HCT116 (cell line): ENCODE results near the gene S100A2. TPM values are rescaled to one million over a fixed set of nuclear protein-coding genes. Genes with fewer than 3 reads are reported as not detected.
A peak's percentile ranks its signal among the peaks of the same experiment; 100 is the strongest.

Experiments
- ATAC-seq: fragments of 200-7000 bp; cut with Tn5 transposase; 2 replicates; pipeline ENCODE4 v1.9.1; 2020; ENCODE audit warnings: mild to moderate bottlenecking, moderate library complexity
- BruUV-seq: library from RNA; stranded (reverse); fragments of 400-500 nt; replicated peaks from 2 replicates; lab custom pipeline; 2021; lab: Mats Ljungman, UMichigan
- CTCF ChIA-PET: fragments of 300-600 bp; sonication (Branson Sonifier 250); formaldehyde crosslinking; loops from one replicate; lab custom pipeline; 2021; ENCODE audit warnings: antibody characterized with exemption; lab: Charles Lee
- POLR2A ChIA-PET: fragments of 300-600, 350-600 bp; sonication (Branson Sonifier 250); formaldehyde crosslinking; loops from one replicate; lab custom pipeline; 2021; ENCODE audit warnings: antibody characterized with exemption; lab: Charles Lee
- RAD21 ChIA-PET, 2 experiments: fragments of 300-600 bp; sonication (Branson Sonifier 250); formaldehyde crosslinking; loops; one replicate each; lab custom pipeline; 2023; ENCODE audit warnings: low total read pairs in 2 of 2; ENCODE audit not compliant: uncharacterized antibody in 2 of 2, unreplicated experiment in 2 of 2, low non-redundant PET in 1 of 2; lab: Charles Lee
- DNase-seq: peaks from one replicate; pipeline ENCODE4 v3.0.0-alpha.2; 2010; ENCODE audit warnings: low read depth, low spot score
- H2AFZ ChIP-seq: fragments of 200-600 bp; shearing (Covaris generic), sonication (generic); 2 replicates; pipeline ENCODE4 v1.6.1; 2017; ENCODE audit warnings: low read depth, mixed run types, mixed read lengths, antibody characterized with exemption, low read length; ENCODE audit not compliant: poor library complexity, severe bottlenecking
- H3K27ac ChIP-seq: 2 replicates; pipeline ENCODE4 v1.5.1; 2012; ENCODE audit warnings: low read depth, low read length
- H3K27me3 ChIP-seq: fragments of 200-600 bp; sonication (generic); 2 replicates; pipeline ENCODE4 v1.6.1; 2016; ENCODE audit warnings: mixed run types, low read length, mixed read lengths; ENCODE audit not compliant: insufficient read depth
- H3K36me3 ChIP-seq, 2 experiments: fragments of 200-500 bp in 1 of 2; fragments of 200-600 bp in 1 of 2; sonication (Bioruptor generic) in 1 of 2; sonication (generic) in 1 of 2; 2 replicates each; pipeline versions ENCODE4 v1.5.1 to v1.6.1; 2014 to 2016; ENCODE audit warnings: low read length in 2 of 2, inconsistent platforms in 1 of 2, mixed read lengths in 1 of 2, mixed run types in 1 of 2; ENCODE audit not compliant: insufficient read depth in 2 of 2, control insufficient read depth in 1 of 2
- H3K4me1 ChIP-seq, 2 experiments: fragments of 200-600 bp in 1 of 2; sonication (generic) in 1 of 2; 2 replicates each; pipeline versions ENCODE4 v1.5.1 to v1.6.1; 2012 to 2017; ENCODE audit warnings: low read length in 2 of 2, inconsistent platforms in 1 of 2, mild to moderate bottlenecking in 1 of 2, mixed read lengths in 1 of 2, mixed run types in 1 of 2, moderate library complexity in 1 of 2; ENCODE audit not compliant: insufficient read depth in 2 of 2, control insufficient read depth in 1 of 2
- H3K4me2 ChIP-seq: fragments of 200-600 bp; sonication (generic); 2 replicates; pipeline ENCODE4 v1.6.1; 2017; ENCODE audit warnings: mixed run types, low read length, mixed read lengths
- H3K4me3 ChIP-seq, 2 experiments: fragments of 200-600 bp in 1 of 2; sonication (generic) in 1 of 2; replicated peaks in 1 of 2; 2 replicates each; pipeline ENCODE4 v1.5.1; 2011 to 2016; ENCODE audit warnings: low read length in 2 of 2, control low read depth in 1 of 2, low read depth in 1 of 2, mild to moderate bottlenecking in 1 of 2, mixed read lengths in 1 of 2, mixed run types in 1 of 2
- H3K79me2 ChIP-seq: fragments of 200-600 bp; sonication (generic); 2 replicates; pipeline ENCODE4 v1.6.1; 2017; ENCODE audit warnings: mild to moderate bottlenecking, mixed run types, low read length, moderate library complexity, mixed read lengths; ENCODE audit not compliant: insufficient read depth
- H3K9ac ChIP-seq: fragments of 200-600 bp; sonication (generic); 2 replicates; pipeline ENCODE4 v1.6.1; 2016; ENCODE audit warnings: low read length, mixed read lengths
- H3K9me2 ChIP-seq: fragments of 200-600 bp; sonication (generic), shearing (Covaris generic); 2 replicates; pipeline ENCODE4 v1.6.1; 2017; ENCODE audit warnings: mixed run types, mild to moderate bottlenecking, moderate library complexity; ENCODE audit not compliant: insufficient read depth
- H3K9me3 ChIP-seq, 2 experiments: fragments of 200-500 bp in 1 of 2; fragments of 200-600 bp in 1 of 2; sonication (Bioruptor generic) in 1 of 2; sonication (generic) in 1 of 2; 2 replicates each; pipeline ENCODE4 v1.6.1; 2014 to 2017; ENCODE audit warnings: low read length in 2 of 2, mixed read lengths in 2 of 2, inconsistent platforms in 1 of 2, low read depth in 1 of 2, mild to moderate bottlenecking in 1 of 2, mixed run types in 1 of 2, moderate library complexity in 1 of 2; ENCODE audit not compliant: control insufficient read depth in 1 of 2, insufficient read depth in 1 of 2
- H4K20me1 ChIP-seq: fragments of 200-600 bp; sonication (generic), shearing (Covaris generic); 2 replicates; pipeline ENCODE4 v1.6.1; 2017; ENCODE audit warnings: mixed run types, mild to moderate bottlenecking, moderate library complexity; ENCODE audit not compliant: insufficient read depth
- CBX3 ChIP-seq: IDR thresholded peaks from 2 replicates; pipeline ENCODE4 v1.6.1; 2012; ENCODE audit warnings: low read depth
- CTCF ChIP-seq, 3 experiments: fragments of 200-600 bp in 1 of 3; sonication (generic) in 1 of 3; IDR thresholded peaks in 2 of 3; conservative IDR thresholded peaks in 1 of 3; 2 replicates each; pipeline ENCODE4 v1.5.1; 2012 to 2017; ENCODE audit warnings: low read depth in 2 of 3, low read length in 2 of 3, antibody characterized with exemption in 1 of 3, borderline replicate concordance in 1 of 3, control low read depth in 1 of 3, mild to moderate bottlenecking in 1 of 3, mixed read lengths in 1 of 3, mixed run types in 1 of 3, moderate library complexity in 1 of 3; ENCODE audit not compliant: insufficient read depth in 1 of 3
- ELF1 ChIP-seq: IDR thresholded peaks from 2 replicates; pipeline ENCODE4 v1.6.1; 2012; ENCODE audit warnings: low read depth, borderline replicate concordance
- EZH2phosphoT487 ChIP-seq: fragments of 200-600 bp; IDR thresholded peaks from 2 replicates; pipeline ENCODE4 v1.6.1; 2018; ENCODE audit warnings: antibody characterized with exemption, borderline replicate concordance
- JUND ChIP-seq: IDR thresholded peaks from 2 replicates; pipeline ENCODE4 v1.6.1; 2012
- POLR2AphosphoS5 ChIP-seq: IDR thresholded peaks from 2 replicates; pipeline ENCODE4 v1.6.1; 2011; ENCODE audit warnings: mild to moderate bottlenecking, low read depth, low read length, moderate library complexity
- RAD21 ChIP-seq: IDR thresholded peaks from 2 replicates; pipeline ENCODE4 v1.6.1; 2012; ENCODE audit warnings: low read depth, mild to moderate bottlenecking
- REST ChIP-seq: IDR thresholded peaks from 2 replicates; pipeline ENCODE4 v1.6.1; 2012; ENCODE audit warnings: low read depth
- SP1 ChIP-seq: IDR thresholded peaks from 2 replicates; pipeline ENCODE4 v1.6.1; 2012; ENCODE audit warnings: low read depth
- YY1 ChIP-seq: IDR thresholded peaks from 2 replicates; pipeline ENCODE4 v1.6.1; 2011; ENCODE audit warnings: low read length, low read depth, moderate library complexity, mild to moderate bottlenecking; ENCODE audit not compliant: insufficient replicate concordance; ENCODE audit errors: extremely low read depth
- ZNF274 ChIP-seq: fragments of 200-500 bp; sonication (Bioruptor generic); IDR thresholded peaks from 2 replicates; pipeline ENCODE4 v1.6.1; 2014; ENCODE audit warnings: mild to moderate bottlenecking, low read depth, low read length, inconsistent platforms
- intact Hi-C: fragments of 100-400 bp; cut with micrococcal nuclease; formaldehyde crosslinking; loops from 2 replicates; pipeline ENCODE4 v1.10.0; 2022
- total RNA-seq: library from RNA; stranded (reverse); gene quantifications from one replicate; pipeline ENCODE4 v1.2.1, GENCODE V29; 2021; ENCODE audit not compliant: unreplicated experiment

Gene S100A2
- total RNA-seq, 1 experiment from 2014 or later, result 24.8 TPM

- no peak for TF ChIP-seq REST
Observed at GRCh38 chr1:153535242-153536011, 30.2 kb downstream of the S100A2 start, which contains the start of gene S100A6 (continued).

GRCh38 chr1:153534925-153535241, 30.8 kb downstream of the S100A2 start:
- Histone ChIP-seq H3K27ac (peak overlapping the region; percentile 94), H3K36me3 (peaks cover 0 to 5% of the 10 kb centered on the region in 2 experiments; a peak in 1 of 4 replicates), H2AFZ (no peak overlapping the region), H3K9ac (peak overlapping the region; percentile 88), H3K27me3 (no peaks in the 10 kb centered on the region), H3K4me3 (peak overlapping the region; percentile 74 to 89), H3K79me2 (peaks cover 18% of the 10 kb centered on the region), H4K20me1 (no peaks in the 10 kb centered on the region), H3K9me3 (no peaks in the 10 kb centered on the region), H3K9me2 (no peaks in the 10 kb centered on the region), H3K4me2 (peak overlapping the region; percentile 99), H3K4me1 (peaks cover 62 to 76% of the 10 kb centered on the region in 2 experiments)
- ATAC-seq (no peak), DNase-seq (no peak)
- TF ChIP-seq ELF1 (no peak), ZNF274 (no peak), CTCF (IDR thresholded peaks at IDR 0.05 in 2 of 3, conservative IDR thresholded peaks at IDR 0.05 in 1 of 3; ENCODE audit: borderline replicate concordance in 1 of 3, insufficient read depth in 1 of 3, low read depth in 2 of 3, low read length in 2 of 3) (no peak; a peak in 1 of 6 replicates), JUND (no peak), POLR2AphosphoS5 (no peak), RAD21 (no peak), SP1 (no peak), CBX3 (no peak), YY1 (no peak), EZH2phosphoT487 (no peak)
- ChIA-PET POLR2A (interaction anchor here (1.7 to 7.4 kb wide), 13 partner anchors 9 to 137 kb away, joined by 3 to 114 read pairs (median 38); partner anchors contain the start of genes CHTOP, S100A1, S100A13 and S100A14), RAD21 (interaction anchor here (1.0 to 1.5 kb wide), 4 partner anchors 31 to 74 kb away, joined by 3 to 4 read pairs (median 3); no protein-coding TSS in a partner anchor), CTCF (interaction anchor here (1.4 to 3.2 kb wide), 5 partner anchors 9 to 92 kb away, joined by 3 to 17 read pairs (median 7); partner anchors contain the start of gene S100A13)
- BruUV-seq, result no TSS peak
- intact Hi-C loops, result loop anchor here (5.0 kb wide), 2 partner anchors 77 to 452 kb away; partner anchors contain the start of genes RAB13 and S100A16
